ENCODE data around the gene POLDIP3. TPM values are rescaled to one million over a fixed set of nuclear protein-coding genes. Genes with fewer than 3 reads are reported as not detected.

The POLDIP3 gene
- total RNA-seq, 4 donors from 2014 or later = 25.0 to 44.9 (median 30.7) TPM

GRCh38 chr22:42639541-42640241, 25.0 kb upstream of the POLDIP3 start:
- DNase-seq (ENCODE audit: low spot score) (no peak), ATAC-seq (ENCODE audit: low FRiP score) (no peak)
- no peak for TF ChIP-seq CTCF (IDR thresholded peaks at IDR 0.05)

GRCh38 chr22:42637555-42637954, 22.9 kb upstream of the POLDIP3 start:
- TF ChIP-seq CTCF (IDR thresholded peaks at IDR 0.05) = no peak

GRCh38 chr22:42636506-42636905, 21.8 kb upstream of the POLDIP3 start:
- DNase-seq (ENCODE audit: low spot score) (no peak), ATAC-seq (ENCODE audit: low FRiP score) (no peak)
- TF ChIP-seq CTCF (IDR thresholded peaks at IDR 0.05) = no peak

More at GRCh38 chr22:42637555-42637954, 22.9 kb upstream of the POLDIP3 start:
- no peak for DNase-seq (ENCODE audit: low spot score)
- ATAC-seq (ENCODE audit: low FRiP score) = peak; percentile 9

GRCh38 chr22:42635531-42635930, 20.8 kb upstream of the POLDIP3 start:
- DNase-seq (ENCODE audit: low spot score) (peak; percentile 56), ATAC-seq (ENCODE audit: low FRiP score) (peak; percentile 93)
- TF ChIP-seq CTCF (IDR thresholded peaks at IDR 0.05) = no peak

- no peak for TF ChIP-seq CTCF (IDR thresholded peaks at IDR 0.05)
- DNase-seq (ENCODE audit: low spot score) = no peak
- ATAC-seq (ENCODE audit: low FRiP score) = no peak
These were observed 18.3 kb upstream of the POLDIP3 start for GRCh38 chr22:42633013-42633412.

GRCh38 chr22:42632096-42632495, 17.4 kb upstream of the POLDIP3 start:
- ATAC-seq (ENCODE audit: low FRiP score) (no peak), DNase-seq (ENCODE audit: low spot score) (no peak)

More at GRCh38 chr22:42632096-42632495, 17.4 kb upstream of the POLDIP3 start:
- no peak for TF ChIP-seq CTCF (IDR thresholded peaks at IDR 0.05)
